K562 (cell line): Measurements from ENCODE around the gene SPECC1L. TPM values are rescaled to one million over a fixed set of nuclear protein-coding genes. Genes with fewer than 3 reads are reported as not detected.

Experiments
- ATAC-seq: fragments of 200-7000 bp; cut with Tn5 transposase; 3 replicates; pipeline ENCODE4 v1.9.1; 2020; ENCODE audit warnings: moderate library complexity
- BruUV-seq: library from RNA; stranded (reverse); fragments of 400-500 nt; replicated peaks from 2 replicates; lab custom pipeline; 2021; lab: Mats Ljungman, UMichigan
- CTCF ChIA-PET: fragments of 300-600 bp; formaldehyde crosslinking; extraction: SDS; loops from one replicate; lab custom pipeline; 2021; ENCODE audit warnings: low intra/inter-chr PET ratio; lab: Yijun Ruan, JAX
- POLR2A ChIA-PET: fragments of 300-600, 350-650 bp; sonication (Branson Sonifier 250); formaldehyde crosslinking; extraction: SDS; loops from one replicate; lab custom pipeline; 2021; ENCODE audit warnings: antibody characterized with exemption, inconsistent platforms; lab: Yijun Ruan, JAX
- DNase-seq, 4 experiments: peaks; one replicate each; pipeline versions ENCODE4 v3.0.0 to v3.0.0-alpha.2; 2011 to 2018; ENCODE audit warnings: low spot score in 3 of 4, mixed read lengths in 3 of 4; ENCODE audit errors: extremely low read depth in 1 of 4
- FAIRE-seq: peaks from 2 replicates; lab custom pipeline; 2011; peaks lifted over from hg19 to GRCh38; lab: Jason Lieb, UNC
- H2AFZ ChIP-seq: 2 replicates; pipeline ENCODE4 v1.6.0; 2011; ENCODE audit warnings: low read depth, low read length, control low read depth, inconsistent platforms
- H3K27ac ChIP-seq: fragments of 200-600 bp; 3 replicates; pipeline ENCODE4 v1.8.0; 2011; ENCODE audit warnings: low read depth, mild to moderate bottlenecking, control low read depth, inconsistent platforms, low read length, moderate library complexity, mixed read lengths; ENCODE audit errors: extremely low read depth
- H3K27me3 ChIP-seq, 2 experiments: fragments of 300-600 bp in 1 of 2; 2 replicates in 1 of 2; 3 replicates in 1 of 2; pipeline versions ENCODE4 v1.6.0 to v1.8.0; 2011; ENCODE audit warnings: inconsistent platforms in 2 of 2, low read length in 2 of 2, mild to moderate bottlenecking in 1 of 2, mixed read lengths in 1 of 2, moderate library complexity in 1 of 2; ENCODE audit not compliant: control insufficient read depth in 2 of 2, insufficient read depth in 2 of 2
- H3K36me3 ChIP-seq: fragments of 300-600 bp; 3 replicates; pipeline ENCODE4 v1.8.0; 2011; ENCODE audit warnings: mild to moderate bottlenecking, low read length, inconsistent platforms; ENCODE audit not compliant: control insufficient read depth, insufficient read depth
- H3K4me1 ChIP-seq, 2 experiments: fragments of 200-600 bp in 1 of 2; replicated peaks in 1 of 2; 2 replicates in 1 of 2; 3 replicates in 1 of 2; pipeline versions ENCODE4 v1.5.1 to v1.8.0; 2011; ENCODE audit warnings: inconsistent platforms in 2 of 2, low read length in 2 of 2, mild to moderate bottlenecking in 1 of 2, mixed read lengths in 1 of 2, moderate library complexity in 1 of 2; ENCODE audit not compliant: control insufficient read depth in 2 of 2, insufficient read depth in 2 of 2
- H3K4me2 ChIP-seq: 2 replicates; pipeline ENCODE4 v1.6.1; 2011; ENCODE audit warnings: low read length, control low read depth, inconsistent platforms, mixed read lengths; ENCODE audit not compliant: insufficient read depth
- H3K4me3 ChIP-seq: fragments of 200-600 bp; sonication (generic), shearing (Covaris generic); 2 replicates; pipeline ENCODE4 v1.5.1; 2016; ENCODE audit warnings: control low read depth, inconsistent platforms
- H3K79me2 ChIP-seq: fragments of 200-600 bp; 3 replicates; pipeline ENCODE4 v1.8.0; 2011; ENCODE audit warnings: low read length, inconsistent platforms; ENCODE audit not compliant: control insufficient read depth, insufficient read depth
- H3K9ac ChIP-seq, 2 experiments: 2 replicates each; pipeline versions ENCODE4 v1.6.0 to v1.6.1; 2011; ENCODE audit warnings: low read depth in 2 of 2, low read length in 2 of 2, control low read depth in 1 of 2, inconsistent platforms in 1 of 2, mild to moderate bottlenecking in 1 of 2, mixed read lengths in 1 of 2; ENCODE audit not compliant: insufficient read depth in 1 of 2
- H3K9me1 ChIP-seq: one replicate; pipeline ENCODE4 v1.6.0; 2011; ENCODE audit warnings: inconsistent platforms, mild to moderate bottlenecking, low read length, moderate library complexity; ENCODE audit not compliant: control insufficient read depth, insufficient read depth
- H3K9me3 ChIP-seq: replicated peaks from 2 replicates; pipeline ENCODE4 v1.5.1; 2011; ENCODE audit warnings: low read depth, low read length, inconsistent platforms; ENCODE audit not compliant: control insufficient read depth, insufficient read depth
- H4K20me1 ChIP-seq: replicated peaks from 2 replicates; pipeline ENCODE4 v1.6.1; 2011; ENCODE audit warnings: low read length, inconsistent platforms, mixed read lengths; ENCODE audit not compliant: control insufficient read depth, insufficient read depth
- EGR1 ChIP-seq: fragments of 450-650 bp; conservative IDR thresholded peaks from 2 replicates; pipeline ENCODE4 v1.6.1; 2017; ENCODE audit warnings: mild to moderate bottlenecking
- GTF2F1 ChIP-seq: IDR thresholded peaks from 2 replicates; pipeline ENCODE4 v1.6.1; 2011; ENCODE audit warnings: low read depth, low read length, improper control_type of control experiment
- HDAC8 ChIP-seq: fragments of 450-650 bp; IDR thresholded peaks from 2 replicates; pipeline ENCODE4 v1.6.1; 2016; ENCODE audit warnings: mild to moderate bottlenecking, missing genetic modification characterization, moderate library complexity, missing compliant biosample characterization
- NFIC ChIP-seq: fragments of 450-650 bp; IDR thresholded peaks from 2 replicates; pipeline ENCODE4 v1.6.1; 2017; ENCODE audit warnings: mild to moderate bottlenecking, inconsistent platforms
- ZNF121 ChIP-seq: sonication (generic); formaldehyde crosslinking; conservative IDR thresholded peaks from 2 replicates; pipeline ENCODE4 v1.8.0; 2022; ENCODE audit warnings: missing genetic modification reagents
- ZNF263 ChIP-seq: sonication (generic); formaldehyde crosslinking; IDR thresholded peaks from 2 replicates; pipeline ENCODE4 v1.8.0; 2022; ENCODE audit warnings: mild to moderate bottlenecking, missing genetic modification reagents, borderline replicate concordance
- ZNF79 ChIP-seq: fragments of 250-450 bp; sonication (Bioruptor Pico); IDR thresholded peaks from 2 replicates; pipeline ENCODE4 v1.4.0; 2020; ENCODE audit warnings: low read depth, mild to moderate bottlenecking, moderate library complexity
- WGBS: fragments of 100-300 bp; shearing (Covaris generic); methylation state at CpG from one replicate; pipeline ENCODE4 v1.1.6; 2016; ENCODE audit warnings: low coverage, mixed read lengths; ENCODE audit not compliant: insufficient coverage; ENCODE audit errors: missing lambda C conversion rate; 5-methylcytosine and 5-hydroxymethylcytosine counted together
- in situ Hi-C: fragments of 300-500 bp; cut with MboI; formaldehyde crosslinking; loops from 4 replicates; pipeline ENCODE4 v1.15.0; 2018; ENCODE audit warnings: inconsistent platforms, mixed read lengths
- intact Hi-C: fragments of 100-400 bp; cut with micrococcal nuclease; formaldehyde crosslinking; loops from 2 replicates; pipeline ENCODE4 v1.14.2; 2022
- polyA plus RNA-seq, 8 experiments: library from polyadenylated mRNA; depleted of rRNA in 4 of 8; stranded (reverse) in 5 of 8; unstranded in 3 of 8; fragments of >200 nt; fragmentation: Nextera tagmentation in 2 of 8; fragmentation: Illumina TruSeq in 1 of 8; extraction: Ambion mirVana in 2 of 8; extraction: Trizol in 1 of 8; gene quantifications; 2 replicates each; pipeline versions ENCODE4 v1.2.1 to v1.2.3, GENCODE V29; 2011 to 2014; ENCODE audit warnings: inconsistent platforms in 1 of 8, missing spikeins in 1 of 8
- total RNA-seq, 7 experiments: library from RNA; depleted of rRNA in 6 of 7; stranded (reverse); fragments of >200 nt in 6 of 7; fragmentation: Illumina TruSeq in 2 of 7; extraction: Trizol in 2 of 7; gene quantifications; 2 replicates each; pipeline versions ENCODE4 v1.2.1 to v1.2.3, GENCODE V29; 2011 to 2021; ENCODE audit warnings: low replicate concordance in 1 of 7

SPECC1L gene
- total and polyA plus RNA-seq, 9 of the 15 experiments (the other 6 are each of a cell fraction or from before 2014, with no cell fraction given), result 1.4 to 27.9 (median 14.5) TPM

GRCh38 chr22:24455751-24456426, 185.3 kb downstream of the SPECC1L start:
- DNase-seq (peak in 2 of 4 experiments; percentile 43 to 54), ATAC-seq (peak; percentile 84), FAIRE-seq (peak; percentile 59)
- ChIA-PET CTCF (no interaction called here), POLR2A (interaction anchor here (1.0 to 2.5 kb wide), 2 partner anchors 8 to 19 kb away, joined by 3 to 7 read pairs; no protein-coding TSS in a partner anchor)
- H4K20me1 ChIP-seq, result no peaks in the 10 kb centered on the region
- no peaks in the 10 kb centered on the region for H3K79me2 ChIP-seq
- WGBS, result 13% methylated on average over 9 of the region's 9 CpGs
- no peaks in the 10 kb centered on the region for H3K27me3 ChIP-seq
- peaks cover 0 to 23% of the 10 kb centered on the region in 2 experiments; a peak in 4 of 5 replicates for H3K4me1 ChIP-seq
- no peaks in the 10 kb centered on the region for H3K36me3 ChIP-seq
- H3K4me3 ChIP-seq, result no peak overlapping the region
- H3K4me2 ChIP-seq, result no peak overlapping the region
- H3K27ac ChIP-seq, result no peak overlapping the region
- H3K9me1 ChIP-seq, result no peaks in the 10 kb centered on the region
- H3K9ac ChIP-seq, result no peak overlapping the region; a peak in 1 of 4 replicates
- peak overlapping the region; percentile 52; the same call in 1 of the 2 replicates for H2AFZ ChIP-seq
- H3K9me3 ChIP-seq, result no peaks in the 10 kb centered on the region
- intact Hi-C loops (no loop called here), in situ Hi-C loops (no loop called here)
- TF ChIP-seq GTF2F1 (no peak), ZNF263 (peak; percentile 38; the same call in 1 of the 2 replicates), NFIC (peak; percentile 38), ZNF79 (CRISPR knock-in tag) (peak; percentile 96)
- BruUV-seq, result no TSS peak

- no peaks in the 10 kb centered on the region for H3K27me3 ChIP-seq
- H2AFZ ChIP-seq, result no peak overlapping the region
- H3K9ac ChIP-seq, result no peak overlapping the region
- ChIA-PET POLR2A (no interaction called here), CTCF (no interaction called here)
- H3K4me1 ChIP-seq, result peaks cover 0 to 23% of the 10 kb centered on the region in 2 experiments; a peak in 4 of 5 replicates
- H3K27ac ChIP-seq, result no peak overlapping the region
- H3K79me2 ChIP-seq, result no peaks in the 10 kb centered on the region
- no peaks in the 10 kb centered on the region for H4K20me1 ChIP-seq
- no TSS peak for BruUV-seq
- no peaks in the 10 kb centered on the region for H3K36me3 ChIP-seq
- no peaks in the 10 kb centered on the region for H3K9me3 ChIP-seq
- H3K9me1 ChIP-seq, result no peaks in the 10 kb centered on the region
- ATAC-seq (no peak), DNase-seq (no peak), FAIRE-seq (no peak)
- in situ Hi-C loops, result no loop called here
- intact Hi-C loops, result no loop called here
- 0% methylated on average over 1 of the region's 3 CpGs for WGBS
- H3K4me3 ChIP-seq, result no peak overlapping the region
- no peak overlapping the region for H3K4me2 ChIP-seq
- TF ChIP-seq HDAC8 (no peak), EGR1 (no peak), ZNF121 (CRISPR knock-in tag) (0 out of 2 replicates have a peak, but pooled peaks have one; percentile 8)
Measured at GRCh38 chr22:24457894-24458420, 187.3 kb downstream of the SPECC1L start.
